ENCODE measurements around the gene CNIH3.

DNA sequence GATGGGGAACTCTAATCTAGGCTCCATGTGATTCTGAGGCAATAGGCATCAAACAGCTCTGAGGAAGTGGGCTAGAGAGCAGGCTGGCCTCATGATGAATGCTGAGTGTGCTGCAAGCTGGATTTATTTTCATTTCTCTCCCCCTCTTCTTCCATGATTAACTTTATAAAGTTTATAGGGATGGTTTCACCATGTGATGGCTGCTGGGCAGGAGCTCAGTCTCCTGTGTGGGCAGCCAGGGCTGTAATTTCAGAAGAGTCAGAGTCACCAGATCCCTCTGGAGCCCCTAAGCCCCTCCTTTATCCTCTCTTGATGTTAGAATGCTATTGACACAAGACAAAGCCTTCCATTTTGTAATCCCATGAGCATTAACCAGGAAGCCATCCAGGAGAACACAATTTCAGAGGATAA, 143.6 kb downstream of the CNIH3 start:
- TF ChIP-seq TAF1 (IDR thresholded peaks at IDR 0.05; ENCODE audit: borderline replicate concordance, low read depth, low read length) (no peak), CHD4 (IDR thresholded peaks at IDR 0.05) (no peak), EZH2 (IDR thresholded peaks at IDR 0.05; ENCODE audit: borderline replicate concordance, control insufficient read depth, low read depth, low read length) (no peak), SMARCA5 (IDR thresholded peaks at IDR 0.05) (no peak), EP300 (IDR thresholded peaks at IDR 0.05; ENCODE audit: borderline replicate concordance in 1 of 2, control insufficient read depth in 1 of 2, low read depth in 2 of 2, low read length in 2 of 2) (no peak), ESRRA (IDR thresholded peaks at IDR 0.05; ENCODE audit: low read length) (no peak), TARDBP (IDR thresholded peaks at IDR 0.05; ENCODE audit: borderline replicate concordance) (no peak), ASH2L (IDR thresholded peaks at IDR 0.05; ENCODE audit: borderline replicate concordance, low read depth) (no peak), JUND (IDR thresholded peaks at IDR 0.05; ENCODE audit: low read depth, low read length) (no peak), TCF12 (IDR thresholded peaks at IDR 0.05; ENCODE audit: low read depth, low read length) (no peak), HDAC2 (IDR thresholded peaks at IDR 0.05) (no peak)
- TF ChIP-seq, protein P1, sequence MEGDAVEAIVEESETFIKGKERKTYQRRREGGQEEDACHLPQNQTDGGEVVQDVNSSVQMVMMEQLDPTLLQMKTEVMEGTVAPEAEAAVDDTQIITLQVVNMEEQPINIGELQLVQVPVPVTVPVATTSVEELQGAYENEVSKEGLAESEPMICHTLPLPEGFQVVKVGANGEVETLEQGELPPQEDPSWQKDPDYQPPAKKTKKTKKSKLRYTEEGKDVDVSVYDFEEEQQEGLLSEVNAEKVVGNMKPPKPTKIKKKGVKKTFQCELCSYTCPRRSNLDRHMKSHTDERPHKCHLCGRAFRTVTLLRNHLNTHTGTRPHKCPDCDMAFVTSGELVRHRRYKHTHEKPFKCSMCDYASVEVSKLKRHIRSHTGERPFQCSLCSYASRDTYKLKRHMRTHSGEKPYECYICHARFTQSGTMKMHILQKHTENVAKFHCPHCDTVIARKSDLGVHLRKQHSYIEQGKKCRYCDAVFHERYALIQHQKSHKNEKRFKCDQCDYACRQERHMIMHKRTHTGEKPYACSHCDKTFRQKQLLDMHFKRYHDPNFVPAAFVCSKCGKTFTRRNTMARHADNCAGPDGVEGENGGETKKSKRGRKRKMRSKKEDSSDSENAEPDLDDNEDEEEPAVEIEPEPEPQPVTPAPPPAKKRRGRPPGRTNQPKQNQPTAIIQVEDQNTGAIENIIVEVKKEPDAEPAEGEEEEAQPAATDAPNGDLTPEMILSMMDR (IDR thresholded peaks at IDR 0.05 in 2 of 3, conservative IDR thresholded peaks at IDR 0.05 in 1 of 3; ENCODE audit: control insufficient read depth in 2 of 3, extremely low read depth in 1 of 3, insufficient read depth in 1 of 3, low read depth in 3 of 3, low read length in 3 of 3), result no peak
- TF ChIP-seq, protein P2, sequence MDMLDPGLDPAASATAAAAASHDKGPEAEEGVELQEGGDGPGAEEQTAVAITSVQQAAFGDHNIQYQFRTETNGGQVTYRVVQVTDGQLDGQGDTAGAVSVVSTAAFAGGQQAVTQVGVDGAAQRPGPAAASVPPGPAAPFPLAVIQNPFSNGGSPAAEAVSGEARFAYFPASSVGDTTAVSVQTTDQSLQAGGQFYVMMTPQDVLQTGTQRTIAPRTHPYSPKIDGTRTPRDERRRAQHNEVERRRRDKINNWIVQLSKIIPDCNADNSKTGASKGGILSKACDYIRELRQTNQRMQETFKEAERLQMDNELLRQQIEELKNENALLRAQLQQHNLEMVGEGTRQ (IDR thresholded peaks at IDR 0.05; ENCODE audit: borderline replicate concordance, low read depth, low read length), result no peak

Data from GM12878 (cell line).